SK-N-SH (cell line): ENCODE data around the gene DGKI. TPM values are rescaled to one million over a fixed set of nuclear protein-coding genes. Genes with fewer than 3 reads are reported as not detected.

Experiments used
- CTCF ChIA-PET: fragments of 300-600, 350-600 bp; formaldehyde crosslinking; extraction: SDS; loops from one replicate; lab custom pipeline; 2021; lab: Yijun Ruan, JAX
- POLR2A ChIA-PET: fragments of 350-600 bp; sonication (Branson Sonifier 250); formaldehyde crosslinking; extraction: SDS; loops from one replicate; lab custom pipeline; 2020; ENCODE audit warnings: antibody characterized with exemption, inconsistent platforms; lab: Yijun Ruan, JAX
- DNase-seq: peaks from one replicate; pipeline ENCODE4 v3.0.0; 2012
- H2AFZ ChIP-seq: fragments of 200-600 bp; sonication (generic); 2 replicates; pipeline ENCODE4 v1.8.1; 2016; ENCODE audit warnings: antibody characterized with exemption, mild to moderate bottlenecking, low read depth
- H3F3A ChIP-seq: fragments of 200-600 bp; sonication (generic); replicated peaks from 2 replicates; pipeline ENCODE3; 2016; ENCODE audit warnings: antibody characterized with exemption, mild to moderate bottlenecking; ENCODE audit not compliant: insufficient read depth
- H3K27ac ChIP-seq, 2 experiments: fragments of 200-500 bp in 1 of 2; fragments of 200-600 bp in 1 of 2; sonication (Bioruptor generic) in 1 of 2; sonication (generic), shearing (Covaris generic) in 1 of 2; 2 replicates each; pipeline versions ENCODE4 v1.5.1 to v1.6.1; 2014 to 2016; ENCODE audit warnings: low read depth in 2 of 2, inconsistent platforms in 1 of 2, low read length in 1 of 2, mild to moderate bottlenecking in 1 of 2, mixed read lengths in 1 of 2
- H3K27me3 ChIP-seq: fragments of 200-600 bp; sonication (generic), shearing (Covaris generic); 2 replicates; pipeline ENCODE4 v1.6.1; 2016; ENCODE audit warnings: mixed run types; ENCODE audit not compliant: insufficient read depth
- H3K36me3 ChIP-seq, 2 experiments: fragments of 200-500 bp in 1 of 2; fragments of 200-600 bp in 1 of 2; sonication (Bioruptor generic) in 1 of 2; sonication (generic) in 1 of 2; replicated peaks in 1 of 2; 2 replicates each; pipeline versions ENCODE3 to v1.5.1; 2014 to 2016; ENCODE audit warnings: low read length in 1 of 2, mild to moderate bottlenecking in 1 of 2; ENCODE audit not compliant: insufficient read depth in 2 of 2, control insufficient read depth in 1 of 2
- H3K4me1 ChIP-seq, 2 experiments: fragments of 200-500 bp in 1 of 2; fragments of 200-600 bp in 1 of 2; sonication (Bioruptor generic) in 1 of 2; sonication (generic), shearing (Covaris generic) in 1 of 2; 2 replicates each; pipeline versions ENCODE4 v1.5.1 to v1.6.1; 2014 to 2016; ENCODE audit warnings: low read depth in 1 of 2, low read length in 1 of 2, mixed run types in 1 of 2; ENCODE audit not compliant: insufficient read depth in 2 of 2, control insufficient read depth in 1 of 2
- H3K4me2 ChIP-seq: fragments of 200-600 bp; sonication (generic), shearing (Covaris generic); 2 replicates; pipeline ENCODE4 v1.6.1; 2017; ENCODE audit warnings: mixed run types
- H3K4me3 ChIP-seq, 2 experiments: fragments of 200-500 bp in 1 of 2; fragments of 200-600 bp in 1 of 2; sonication (Bioruptor generic) in 1 of 2; sonication (generic), shearing (Covaris generic) in 1 of 2; 2 replicates each; pipeline versions ENCODE4 v1.5.1 to v1.8.1; 2014 to 2016; ENCODE audit warnings: low read depth in 2 of 2, inconsistent platforms in 1 of 2, low read length in 1 of 2, mild to moderate bottlenecking in 1 of 2, mixed read lengths in 1 of 2, moderate library complexity in 1 of 2
- H3K79me2 ChIP-seq: fragments of 200-600 bp; sonication (generic); 2 replicates; pipeline ENCODE4 v1.8.1; 2017; ENCODE audit warnings: mild to moderate bottlenecking; ENCODE audit not compliant: insufficient read depth
- H3K9ac ChIP-seq: fragments of 200-600 bp; sonication (generic); 2 replicates; pipeline ENCODE4 v1.6.1; 2017; ENCODE audit warnings: mixed run types
- H3K9me2 ChIP-seq: fragments of 200-600 bp; sonication (generic); 2 replicates; pipeline ENCODE4 v1.6.1; 2017; ENCODE audit warnings: mixed run types
- H3K9me3 ChIP-seq: fragments of 200-600 bp; sonication (generic); 2 replicates; pipeline ENCODE4 v1.6.1; 2017; ENCODE audit warnings: mixed run types, mild to moderate bottlenecking, moderate library complexity
- H4K20me1 ChIP-seq: fragments of 200-600 bp; sonication (generic); 2 replicates; pipeline ENCODE4 v1.6.1; 2017; ENCODE audit warnings: mild to moderate bottlenecking, mixed run types; ENCODE audit not compliant: insufficient read depth
- ELF1 ChIP-seq: IDR thresholded peaks from 2 replicates; pipeline ENCODE4 v1.4.0; 2012
- EP300 ChIP-seq, 2 experiments: IDR thresholded peaks; 2 replicates each; pipeline versions ENCODE4 v1.4.0 to v1.6.1; 2012; ENCODE audit warnings: borderline replicate concordance in 1 of 2, low read depth in 1 of 2, low read length in 1 of 2
- JUND ChIP-seq: IDR thresholded peaks from 2 replicates; pipeline ENCODE4 v1.4.0; 2012
- MXI1 ChIP-seq: IDR thresholded peaks from 2 replicates; pipeline ENCODE4 v1.6.1; 2012; ENCODE audit warnings: mild to moderate bottlenecking, low read depth, low read length, improper control_type of control experiment
- NRF1 ChIP-seq: IDR thresholded peaks from 2 replicates; pipeline ENCODE4 v1.6.1; 2012; ENCODE audit warnings: low read depth, mild to moderate bottlenecking, low read length
- POLR2AphosphoS5 ChIP-seq: IDR thresholded peaks from 2 replicates; pipeline ENCODE4 v1.6.1; 2012; ENCODE audit warnings: low read depth, low read length
- REST ChIP-seq: IDR thresholded peaks from 2 replicates; pipeline ENCODE4 v1.6.1; 2012; ENCODE audit warnings: mild to moderate bottlenecking, low read depth, low read length, moderate library complexity
- SIN3A ChIP-seq: IDR thresholded peaks from 2 replicates; pipeline ENCODE4 v1.6.1; 2012; ENCODE audit warnings: low read depth, mild to moderate bottlenecking, low read length, moderate library complexity, borderline replicate concordance
- TEAD4 ChIP-seq: IDR thresholded peaks from 2 replicates; pipeline ENCODE4 v1.4.0; 2012; ENCODE audit warnings: mild to moderate bottlenecking, borderline replicate concordance; ENCODE audit not compliant: insufficient read depth
- USF1 ChIP-seq: IDR thresholded peaks from 2 replicates; pipeline ENCODE4 v1.4.0; 2012; ENCODE audit warnings: low read depth, borderline replicate concordance
- USF2 ChIP-seq: fragments of 150-350 bp; IDR thresholded peaks from 2 replicates; pipeline ENCODE4 v1.6.1; 2017; ENCODE audit warnings: antibody characterized with exemption, low read length, low read depth, borderline replicate concordance
- ZBTB33 ChIP-seq: IDR thresholded peaks from 2 replicates; pipeline ENCODE4 v1.4.0; 2012; ENCODE audit warnings: low read depth, borderline replicate concordance
- WGBS: methylation state at CpG from one replicate; pipeline ENCODE4 v1.1.6; 2017; ENCODE audit warnings: low lambda C conversion rate; 5-methylcytosine and 5-hydroxymethylcytosine counted together
- polyA plus RNA-seq, 3 experiments: library from polyadenylated mRNA; depleted of rRNA; stranded (reverse); fragments of >200 nt; gene quantifications; 2 replicates each; pipeline ENCODE4 v1.2.3, GENCODE V29; 2012

The DGKI gene
- polyA plus RNA-seq, 1 of the 3 experiments (the other 2 are of a cell fraction) = 1.3 TPM

- CTCF ChIA-PET = interaction anchor here (0.6 to 4.2 kb wide), 5 partner anchors 8 to 179 kb away, joined by 3 to 20 read pairs (median 4); partner anchors contain the start of gene DGKI
- POLR2A ChIA-PET = no interaction called here
Measured at GRCh38 chr7:137835486-137836112, 11.2 kb downstream of the DGKI start.

GRCh38 chr7:137834552-137834951 lies 12.2 kb downstream of the DGKI start:
- Histone ChIP-seq H3K27ac (no peak overlapping the region), H3K4me1 (peaks cover 0 to 2% of the 10 kb centered on the region in 2 experiments; a peak in 2 of 4 replicates), H3K79me2 (peaks cover 31% of the 10 kb centered on the region; the same call in 1 of the 2 replicates), H3K4me3 (no peak overlapping the region), H3K27me3 (no peaks in the 10 kb centered on the region), H3F3A (peaks cover 5% of the 10 kb centered on the region), H3K4me2 (no peak overlapping the region), H3K9ac (no peak overlapping the region), H4K20me1 (no peaks in the 10 kb centered on the region), H2AFZ (no peak overlapping the region), H3K36me3 (peaks cover 2 to 21% of the 10 kb centered on the region in 2 experiments), H3K9me2 (no peaks in the 10 kb centered on the region), H3K9me3 (peaks cover 17% of the 10 kb centered on the region; the same call in 1 of the 2 replicates)
- CTCF ChIA-PET = interaction anchor here (1.4 to 4.2 kb wide), 4 partner anchors 9 to 178 kb away, joined by 3 to 20 read pairs (median 4); partner anchors contain the start of gene DGKI
- POLR2A ChIA-PET = no interaction called here
- no peak for DNase-seq
- 100% methylated on average over 1 of the region's 1 CpG for WGBS
- TF ChIP-seq REST (no peak), USF1 (no peak), MXI1 (no peak), ZBTB33 (no peak), SIN3A (no peak), NRF1 (no peak), JUND (no peak), TEAD4 (no peak), USF2 (no peak), ELF1 (no peak), POLR2AphosphoS5 (no peak)

More at GRCh38 chr7:137835486-137836112, 11.2 kb downstream of the DGKI start:
- WGBS = 74% methylated on average over 3 of the region's 3 CpGs
- Histone ChIP-seq H3K9ac (no peak overlapping the region), H2AFZ (no peak overlapping the region), H3K27me3 (no peaks in the 10 kb centered on the region), H4K20me1 (no peaks in the 10 kb centered on the region), H3K36me3 (peaks cover 5 to 24% of the 10 kb centered on the region in 2 experiments), H3K4me3 (no peak overlapping the region), H3K9me2 (no peaks in the 10 kb centered on the region), H3F3A (peaks cover 5% of the 10 kb centered on the region), H3K4me2 (no peak overlapping the region), H3K4me1 (peaks cover 6 to 8% of the 10 kb centered on the region in 2 experiments; a peak in 3 of 4 replicates), H3K79me2 (peaks cover 26% of the 10 kb centered on the region; the same call in 1 of the 2 replicates), H3K27ac (peak overlapping the region in 1 of 2 experiments; percentile 6; a peak in 1 of 4 replicates), H3K9me3 (peaks cover 17% of the 10 kb centered on the region; the same call in 1 of the 2 replicates)
- TF ChIP-seq ZBTB33 = no peak
- TF ChIP-seq EP300 (IDR thresholded peaks at IDR 0.05; ENCODE audit: borderline replicate concordance in 1 of 2, low read depth in 1 of 2, low read length in 1 of 2) = no peak
- no peak for DNase-seq
